Prostate gland (tissue), 2 donors: ENCODE data around the gene TEX28. TPM values are rescaled to one million over a fixed set of nuclear protein-coding genes. Genes with fewer than 3 reads are reported as not detected.

Experiments used
- DNase-seq: peaks from one replicate; pipeline ENCODE4 v3.0.0-alpha.2; 2019; ENCODE audit warnings: low spot score
- H3K27ac ChIP-seq, 2 donors: fragments of 200-600 bp; sonication (generic); 2 replicates each; pipeline ENCODE4 v1.5.1; 2017 to 2019
- H3K27me3 ChIP-seq: fragments of 200-600 bp; sonication (generic); replicated peaks from 2 replicates; pipeline ENCODE4 v1.5.1; 2019; ENCODE audit not compliant: insufficient read depth
- H3K36me3 ChIP-seq, 2 donors: fragments of 200-600 bp; sonication (generic); 1 replicate in 1 of 2; 2 replicates in 1 of 2; pipeline versions ENCODE4 v1.5.1 to v1.8.1; 2017 to 2019
- H3K4me1 ChIP-seq: fragments of 200-600 bp; sonication (generic); replicated peaks from 2 replicates; pipeline ENCODE4 v1.5.1; 2019
- H3K4me3 ChIP-seq, 2 donors: fragments of 200-600 bp; sonication (generic); 2 replicates each; pipeline ENCODE4 v1.5.1; 2017 to 2019
- H3K9me3 ChIP-seq: fragments of 200-600 bp; sonication (generic); 2 replicates; pipeline ENCODE4 v1.5.1; 2017
- POLR2A ChIP-seq: fragments of 450-650 bp; IDR thresholded peaks from one replicate; pipeline ENCODE4 v1.6.1; 2016; ENCODE audit warnings: antibody characterized with exemption, mild to moderate bottlenecking
- POLR2AphosphoS5 ChIP-seq: sonication (generic); formaldehyde crosslinking; IDR thresholded peaks from one replicate; pipeline ENCODE4 v1.6.1; 2017; ENCODE audit warnings: antibody characterized with exemption
- WGBS: methylation state at CpG from one replicate; pipeline ENCODE4 v1.1.5; 2018; 5-methylcytosine and 5-hydroxymethylcytosine counted together
- intact Hi-C: fragments of 100-400 bp; cut with DNase I; formaldehyde crosslinking; loops from one replicate; pipeline ENCODE4 v1.14.2; 2022
- total RNA-seq, 2 donors: library from RNA; depleted of rRNA; stranded (reverse); fragments of >200 nt; gene quantifications; one replicate each; pipeline ENCODE4 v1.1.0, GENCODE V29; 2016
- TF ChIP-seq, protein P1 (sequence below), 4 experiments: fragments of 200-600 bp in 2 of 4; fragments of 450-650 bp in 2 of 4; sonication (generic) in 2 of 4; IDR thresholded peaks; 1 replicate in 3 of 4; 2 replicates in 1 of 4; pipeline ENCODE4 v1.5.1; 2016 to 2019; ENCODE audit warnings: antibody characterized with exemption in 4 of 4, mild to moderate bottlenecking in 2 of 4, moderate library complexity in 2 of 4

TEX28 gene
- total RNA-seq, 2 donors from 2014 or later, result 1.5 TPM; not detected in 1

- no peak for DNase-seq
- Histone ChIP-seq H3K4me3 (no peak overlapping the region), H3K27ac (no peak overlapping the region), H3K9me3 (no peaks in the 10 kb centered on the region), H3K4me1 (no peaks in the 10 kb centered on the region), H3K27me3 (no peaks in the 10 kb centered on the region), H3K36me3 (no peaks in the 10 kb centered on the region)
- TF ChIP-seq POLR2A (no peak), POLR2AphosphoS5 (no peak)
- TF ChIP-seq, protein P1, sequence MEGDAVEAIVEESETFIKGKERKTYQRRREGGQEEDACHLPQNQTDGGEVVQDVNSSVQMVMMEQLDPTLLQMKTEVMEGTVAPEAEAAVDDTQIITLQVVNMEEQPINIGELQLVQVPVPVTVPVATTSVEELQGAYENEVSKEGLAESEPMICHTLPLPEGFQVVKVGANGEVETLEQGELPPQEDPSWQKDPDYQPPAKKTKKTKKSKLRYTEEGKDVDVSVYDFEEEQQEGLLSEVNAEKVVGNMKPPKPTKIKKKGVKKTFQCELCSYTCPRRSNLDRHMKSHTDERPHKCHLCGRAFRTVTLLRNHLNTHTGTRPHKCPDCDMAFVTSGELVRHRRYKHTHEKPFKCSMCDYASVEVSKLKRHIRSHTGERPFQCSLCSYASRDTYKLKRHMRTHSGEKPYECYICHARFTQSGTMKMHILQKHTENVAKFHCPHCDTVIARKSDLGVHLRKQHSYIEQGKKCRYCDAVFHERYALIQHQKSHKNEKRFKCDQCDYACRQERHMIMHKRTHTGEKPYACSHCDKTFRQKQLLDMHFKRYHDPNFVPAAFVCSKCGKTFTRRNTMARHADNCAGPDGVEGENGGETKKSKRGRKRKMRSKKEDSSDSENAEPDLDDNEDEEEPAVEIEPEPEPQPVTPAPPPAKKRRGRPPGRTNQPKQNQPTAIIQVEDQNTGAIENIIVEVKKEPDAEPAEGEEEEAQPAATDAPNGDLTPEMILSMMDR (IDR thresholded peaks at IDR 0.05), result no peak
- 65% methylated on average over 19 of the region's 19 CpGs for WGBS
- intact Hi-C loops, result no loop called here
Observed at GRCh38 chrX:154310616-154311536, 16.0 kb upstream of the TEX28 start.

DNA sequence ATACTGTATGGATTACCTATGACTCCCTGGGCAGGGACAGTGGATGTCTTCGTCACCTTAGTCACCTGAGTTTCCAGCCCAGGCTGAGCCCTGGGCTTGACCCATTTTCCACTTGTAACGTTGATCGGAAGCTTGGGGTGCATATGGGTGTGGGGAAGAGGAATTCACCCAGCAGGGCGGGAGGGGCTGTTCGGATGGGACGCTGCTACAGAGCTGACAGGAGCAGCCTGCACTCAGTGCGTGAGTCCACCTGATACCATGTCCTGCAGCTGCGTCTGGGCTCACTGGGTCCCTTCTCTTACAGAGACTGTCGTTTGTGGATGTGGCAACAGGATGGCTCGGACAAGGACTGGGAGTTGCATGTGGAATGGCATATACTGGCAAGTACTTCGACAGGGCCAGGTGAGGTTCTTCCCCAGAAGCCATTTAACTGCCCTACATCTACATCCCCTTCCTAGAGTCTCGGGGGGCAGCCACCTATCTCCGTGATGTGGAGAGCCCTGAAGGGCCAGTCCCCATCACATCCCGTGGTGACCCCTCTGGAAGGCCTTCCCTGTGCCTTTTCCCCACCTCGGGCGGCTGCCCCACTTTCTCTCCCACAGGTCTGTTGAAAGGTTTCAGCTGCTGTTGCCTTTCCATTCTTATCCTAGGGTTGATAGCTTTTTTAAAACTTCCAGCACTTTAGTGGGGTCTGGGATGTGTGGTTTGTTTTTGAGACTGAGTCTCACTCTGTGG is 14.3 kb upstream of the TEX28 start:
- Histone ChIP-seq H3K4me3 (no peak overlapping the region), H3K4me1 (no peaks in the 10 kb centered on the region), H3K27ac (no peak overlapping the region), H3K36me3 (no peaks in the 10 kb centered on the region), H3K9me3 (no peaks in the 10 kb centered on the region), H3K27me3 (no peaks in the 10 kb centered on the region)
- WGBS, result 81% methylated on average over 15 of the region's 16 CpGs
- intact Hi-C loops, result no loop called here
- TF ChIP-seq, protein P1 (IDR thresholded peaks at IDR 0.05), result no peak
- no peak for TF ChIP-seq POLR2A
- no peak for TF ChIP-seq POLR2AphosphoS5
- DNase-seq, result no peak

GRCh38 chrX:154308108-154308946 is 13.4 kb upstream of the TEX28 start:
- no peak overlapping the region for H3K4me3 ChIP-seq
- peak; percentile 15 for DNase-seq
- H3K27me3 ChIP-seq, result no peaks in the 10 kb centered on the region
- H3K27ac ChIP-seq, result no peak overlapping the region
- H3K9me3 ChIP-seq, result no peaks in the 10 kb centered on the region
- TF ChIP-seq, protein P1 (IDR thresholded peaks at IDR 0.05), result peak in 3 of 4 experiments; percentile 14 to 61 (median 36)
- TF ChIP-seq POLR2AphosphoS5, result no peak
- WGBS, result 69% methylated on average over 7 of the region's 9 CpGs
- H3K36me3 ChIP-seq, result no peaks in the 10 kb centered on the region
- intact Hi-C loops, result no loop called here
- no peaks in the 10 kb centered on the region for H3K4me1 ChIP-seq

DNA sequence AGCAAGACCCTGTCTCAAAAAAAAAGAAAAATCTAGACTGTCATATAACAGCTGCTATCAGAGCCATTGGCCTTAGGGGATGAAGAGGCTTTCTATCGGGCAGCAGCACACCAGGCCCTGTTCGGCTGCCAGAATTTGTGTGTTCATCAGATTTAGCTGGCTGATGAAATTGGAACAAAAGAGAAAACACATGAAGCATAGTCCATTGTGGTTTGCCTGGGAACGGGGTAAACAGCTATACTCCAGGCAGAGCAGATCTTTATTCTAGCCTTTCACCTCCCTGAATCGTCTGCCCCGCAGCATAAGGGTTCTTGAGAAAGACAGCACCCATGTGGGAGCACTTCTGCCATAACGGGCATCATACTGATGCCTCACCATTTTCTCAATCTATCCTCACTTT is 12.3 kb upstream of the TEX28 start:
- TF ChIP-seq, protein P1 (IDR thresholded peaks at IDR 0.05), result no peak
- TF ChIP-seq POLR2AphosphoS5, result no peak
- no peak for TF ChIP-seq POLR2A
- no peaks in the 10 kb centered on the region for H3K4me1 ChIP-seq
- no peak overlapping the region for H3K4me3 ChIP-seq
- DNase-seq, result no peak
- no peaks in the 10 kb centered on the region for H3K36me3 ChIP-seq
- intact Hi-C loops, result no loop called here
- H3K27ac ChIP-seq, result no peak overlapping the region
- no peaks in the 10 kb centered on the region for H3K9me3 ChIP-seq
- WGBS, result 79% methylated on average over 6 of the region's 6 CpGs
- no peaks in the 10 kb centered on the region for H3K27me3 ChIP-seq
